Activated naive CD8-positive, alpha-beta T cell (primary cell): ENCODE results near the gene MYBPH.

ENCODE experiments used
- H3K27ac Mint-ChIP-seq: one replicate; pipeline ENCODE4 v1.8.0; 2021; ENCODE audit warnings: mixed read lengths
- H3K27me3 Mint-ChIP-seq: one replicate; pipeline ENCODE4 v1.8.0; 2021; ENCODE audit warnings: mixed read lengths
- H3K36me3 Mint-ChIP-seq: one replicate; pipeline ENCODE4 v1.8.0; 2021; ENCODE audit warnings: mixed read lengths
- H3K4me1 Mint-ChIP-seq: one replicate; pipeline ENCODE4 v1.8.0; 2021; ENCODE audit warnings: low read depth, mixed read lengths
- H3K4me3 Mint-ChIP-seq: one replicate; pipeline ENCODE4 v1.8.0; 2021; ENCODE audit warnings: mild to moderate bottlenecking, mixed read lengths
- H3K9me3 Mint-ChIP-seq: one replicate; pipeline ENCODE4 v1.8.0; 2021; ENCODE audit warnings: low read depth, mixed read lengths

The MYBPH gene

GRCh38 chr1:203144661-203145060 is 31.0 kb downstream of the MYBPH start:
- Mint-ChIP-seq H3K4me1 (no peaks in the 10 kb centered on the region), H3K27me3 (peaks cover 3% of the 10 kb centered on the region), H3K27ac (no peak overlapping the region), H3K36me3 (peaks cover 2% of the 10 kb centered on the region), H3K4me3 (no peak overlapping the region), H3K9me3 (no peaks in the 10 kb centered on the region)

DNA sequence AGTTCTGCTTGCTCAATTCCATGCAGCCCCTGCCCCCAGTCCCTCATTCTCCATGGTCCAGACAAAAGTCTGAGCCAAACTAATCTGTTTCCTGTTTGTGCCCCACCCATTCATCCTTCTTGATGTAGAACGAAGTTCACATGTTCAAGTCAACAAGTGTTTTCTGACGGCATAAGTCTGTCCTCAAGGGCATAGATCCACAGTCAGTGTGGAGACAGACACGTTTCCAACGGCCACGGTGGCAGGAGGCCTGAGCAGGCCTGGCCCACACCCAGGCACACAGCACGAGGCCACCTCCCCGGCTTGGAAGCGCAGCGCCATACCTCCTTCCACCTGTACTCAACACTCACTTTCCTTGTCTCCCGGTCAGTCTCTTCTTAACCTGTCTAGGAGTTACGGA is 32.0 kb downstream of the MYBPH start:
- Mint-ChIP-seq H3K27me3 (peaks cover 3% of the 10 kb centered on the region), H3K36me3 (peaks cover 2% of the 10 kb centered on the region), H3K9me3 (no peaks in the 10 kb centered on the region), H3K4me3 (no peak overlapping the region), H3K4me1 (no peaks in the 10 kb centered on the region), H3K27ac (no peak overlapping the region)

GRCh38 chr1:203142684-203143408 is 32.8 kb downstream of the MYBPH start:
- no peaks in the 10 kb centered on the region for H3K9me3 Mint-ChIP-seq
- peaks cover 3% of the 10 kb centered on the region for H3K27me3 Mint-ChIP-seq
- no peak overlapping the region for H3K4me3 Mint-ChIP-seq
- H3K27ac Mint-ChIP-seq = no peak overlapping the region
- no peaks in the 10 kb centered on the region for H3K4me1 Mint-ChIP-seq
- H3K36me3 Mint-ChIP-seq = peaks cover 2% of the 10 kb centered on the region

GRCh38 chr1:203142124-203142523 is 33.5 kb downstream of the MYBPH start:
- Mint-ChIP-seq H3K4me3 (no peak overlapping the region), H3K4me1 (no peaks in the 10 kb centered on the region), H3K27me3 (peaks cover 3% of the 10 kb centered on the region), H3K9me3 (no peaks in the 10 kb centered on the region), H3K27ac (no peak overlapping the region), H3K36me3 (peaks cover 2% of the 10 kb centered on the region)

DNA sequence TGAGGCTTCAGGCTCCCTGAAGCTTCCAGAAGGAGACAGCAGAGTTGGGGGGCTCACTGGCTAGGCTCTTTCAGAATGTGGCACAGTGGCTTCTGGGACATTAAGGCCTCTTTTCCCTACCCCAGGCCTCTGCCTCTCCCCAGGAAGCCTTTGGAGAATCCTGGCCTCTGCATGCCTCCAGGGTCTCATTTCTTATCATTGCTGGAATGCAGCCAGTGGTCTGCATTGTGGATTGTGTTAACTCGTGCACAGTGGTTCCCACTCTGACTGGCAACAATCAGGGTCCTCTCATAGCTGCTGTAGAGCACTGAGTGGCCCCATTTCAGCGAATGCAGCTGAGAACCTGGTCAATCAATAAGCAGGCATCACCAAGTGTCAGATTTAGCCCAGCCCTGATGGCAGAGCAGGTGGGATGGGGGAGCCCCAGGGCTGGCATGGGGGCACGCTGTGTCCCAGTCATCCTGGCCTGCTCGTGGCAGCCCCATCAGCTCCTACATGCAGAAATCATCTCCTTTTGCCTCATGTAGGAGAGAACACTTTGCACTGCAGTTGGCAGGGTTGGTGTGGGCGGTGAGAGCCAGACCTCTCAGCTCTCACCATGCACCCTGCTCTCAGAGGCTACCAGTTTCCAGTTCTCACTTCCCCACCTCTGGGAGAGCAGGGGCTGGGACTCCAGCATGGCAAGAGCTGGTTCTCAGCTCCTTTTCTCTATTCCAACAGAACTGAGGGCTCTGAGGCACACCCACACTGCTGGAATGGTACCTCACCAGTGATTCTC is 34.7 kb downstream of the MYBPH start:
- Mint-ChIP-seq H3K9me3 (no peaks in the 10 kb centered on the region), H3K4me1 (no peaks in the 10 kb centered on the region), H3K27ac (no peak overlapping the region), H3K4me3 (no peak overlapping the region), H3K27me3 (peaks cover 3% of the 10 kb centered on the region), H3K36me3 (peaks cover 2% of the 10 kb centered on the region)

GRCh38 chr1:203139976-203140475 is 35.6 kb downstream of the MYBPH start:
- Mint-ChIP-seq H3K4me3 (no peak overlapping the region), H3K9me3 (no peaks in the 10 kb centered on the region), H3K27ac (no peak overlapping the region), H3K36me3 (peaks cover 2% of the 10 kb centered on the region), H3K27me3 (peaks cover 3% of the 10 kb centered on the region), H3K4me1 (no peaks in the 10 kb centered on the region)

DNA sequence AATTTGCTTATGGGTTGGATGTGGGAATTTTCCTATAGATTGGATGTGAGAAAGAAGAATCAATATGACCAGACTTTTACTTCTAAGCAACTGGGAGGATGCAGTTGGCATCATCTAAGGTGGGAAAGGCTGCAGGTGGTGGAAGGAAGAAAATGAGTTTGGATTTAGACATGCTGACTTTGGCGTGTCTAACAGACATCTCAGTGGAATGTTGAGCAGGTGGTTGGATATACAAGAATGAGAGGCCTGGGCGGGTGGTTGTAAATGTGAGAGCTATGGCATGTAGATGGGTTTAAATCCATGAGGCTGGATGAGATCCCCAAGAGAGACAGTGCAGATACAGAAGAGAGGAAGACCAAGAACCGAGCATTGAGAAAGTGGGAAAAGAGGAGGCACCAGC is 37.6 kb downstream of the MYBPH start:
- Mint-ChIP-seq H3K27ac (no peak overlapping the region), H3K36me3 (no peaks in the 10 kb centered on the region), H3K4me3 (no peak overlapping the region), H3K9me3 (no peaks in the 10 kb centered on the region), H3K4me1 (no peaks in the 10 kb centered on the region), H3K27me3 (peaks cover 3% of the 10 kb centered on the region)

GRCh38 chr1:203137324-203137723 is 38.3 kb downstream of the MYBPH start:
- Mint-ChIP-seq H3K36me3 (no peaks in the 10 kb centered on the region), H3K4me1 (no peaks in the 10 kb centered on the region), H3K27ac (no peak overlapping the region), H3K4me3 (no peak overlapping the region), H3K9me3 (no peaks in the 10 kb centered on the region), H3K27me3 (peaks cover 3% of the 10 kb centered on the region)

DNA sequence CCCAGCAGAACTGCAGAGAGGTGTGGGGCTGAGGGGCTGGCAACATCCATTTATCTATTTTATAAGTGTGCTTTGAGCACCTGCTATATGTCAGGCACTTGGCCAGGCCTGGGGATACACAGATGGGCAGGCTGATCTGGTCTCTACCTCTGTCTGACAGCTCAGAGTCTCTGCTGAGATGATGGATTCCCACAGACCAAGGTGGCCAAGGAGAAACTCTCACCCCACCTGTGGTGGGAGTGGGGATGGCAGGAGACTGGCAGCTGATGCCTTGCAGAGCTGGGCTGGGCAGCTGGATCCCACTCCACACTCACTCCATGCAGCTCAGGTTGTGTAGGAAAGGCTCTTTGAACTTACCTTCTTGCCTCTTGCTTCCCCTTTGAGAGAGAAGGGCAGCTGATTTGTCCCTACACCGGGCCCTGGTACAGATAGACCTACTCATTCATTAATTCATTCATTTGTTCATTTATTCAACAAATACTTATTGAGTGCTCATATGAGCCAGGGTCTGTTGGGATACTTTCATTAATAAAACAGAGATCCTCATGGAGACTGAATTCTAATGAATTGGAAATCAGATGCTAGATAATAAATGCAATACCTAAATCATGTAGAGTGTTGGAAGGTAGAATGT is 39.1 kb downstream of the MYBPH start:
- Mint-ChIP-seq H3K9me3 (no peaks in the 10 kb centered on the region), H3K27me3 (no peaks in the 10 kb centered on the region), H3K4me3 (no peak overlapping the region), H3K36me3 (no peaks in the 10 kb centered on the region), H3K4me1 (no peaks in the 10 kb centered on the region), H3K27ac (no peak overlapping the region)

DNA sequence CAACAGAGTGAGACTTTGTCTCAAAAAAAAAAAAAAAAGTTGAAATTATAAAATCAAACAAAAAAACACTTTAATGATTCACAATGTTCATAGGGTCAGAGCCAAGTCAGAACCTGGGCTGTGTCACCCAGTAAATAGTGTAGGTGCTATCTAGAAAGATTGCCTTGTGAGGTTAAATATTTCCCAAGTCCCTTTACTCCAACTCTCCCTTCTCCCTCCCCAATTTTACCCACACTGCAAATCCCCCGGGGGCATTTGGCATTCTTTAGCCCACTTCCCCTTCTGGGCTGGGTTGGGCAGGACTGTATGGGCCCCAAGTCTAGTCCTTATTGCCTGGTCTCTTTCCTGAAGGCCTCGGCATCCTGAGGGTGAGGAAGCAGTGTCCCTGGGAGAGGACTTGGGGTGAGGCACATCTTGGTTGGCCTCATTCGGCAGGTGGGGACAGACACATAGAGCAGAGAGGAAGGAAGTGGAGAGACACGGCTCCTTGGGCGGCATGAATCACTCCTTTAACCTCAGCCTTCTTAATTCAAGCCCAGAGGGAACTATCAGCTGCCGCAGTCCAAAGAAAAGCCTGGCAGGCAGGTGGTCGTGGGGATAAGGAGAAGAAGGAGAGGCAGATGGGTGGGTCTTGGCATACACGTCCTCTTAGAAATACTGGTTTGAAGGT is 39.9 kb downstream of the MYBPH start:
- no peaks in the 10 kb centered on the region for H3K9me3 Mint-ChIP-seq
- no peaks in the 10 kb centered on the region for H3K36me3 Mint-ChIP-seq
- no peak overlapping the region for H3K27ac Mint-ChIP-seq
- H3K27me3 Mint-ChIP-seq = no peaks in the 10 kb centered on the region
- no peak overlapping the region for H3K4me3 Mint-ChIP-seq
- H3K4me1 Mint-ChIP-seq = no peaks in the 10 kb centered on the region

- Mint-ChIP-seq H3K27ac (no peak overlapping the region), H3K4me1 (no peaks in the 10 kb centered on the region), H3K27me3 (peaks cover 2% of the 10 kb centered on the region), H3K36me3 (no peaks in the 10 kb centered on the region), H3K9me3 (no peaks in the 10 kb centered on the region), H3K4me3 (no peak overlapping the region)
Measured at GRCh38 chr1:203133970-203134725, 41.5 kb downstream of the MYBPH start.

- H3K27me3 Mint-ChIP-seq = peaks cover 14% of the 10 kb centered on the region
Measured at GRCh38 chr1:203131548-203132200, 44.0 kb downstream of the MYBPH start.

GRCh38 chr1:203130358-203130985 is 45.2 kb downstream of the MYBPH start:
- Mint-ChIP-seq H3K36me3 (no peaks in the 10 kb centered on the region), H3K4me3 (no peak overlapping the region), H3K27ac (no peak overlapping the region), H3K27me3 (peaks cover 21% of the 10 kb centered on the region), H3K9me3 (no peaks in the 10 kb centered on the region), H3K4me1 (peaks cover 12% of the 10 kb centered on the region)

More at GRCh38 chr1:203131548-203132200, 44.0 kb downstream of the MYBPH start:
- Mint-ChIP-seq H3K27ac (no peak overlapping the region), H3K36me3 (no peaks in the 10 kb centered on the region), H3K4me3 (no peak overlapping the region), H3K4me1 (peaks cover 10% of the 10 kb centered on the region), H3K9me3 (no peaks in the 10 kb centered on the region)
